Stimulated activated CD4-positive, alpha-beta T cell treated with anti-CD3 and anti-CD28 coated beads, TNF-alpha, amount 100 ng/mL, for 1 hour (primary cell): Measurements from ENCODE around the gene GRK1.
"Not testable (repeated sequence)": the region's sequence is repeated elsewhere in the genome, so short reads cannot be mapped to it uniquely, and the experiment has no call there.

Source experiments
- DNase-seq, 3 donors: peaks; one replicate each; pipeline ENCODE4 v3.0.0-alpha.2; 2020; ENCODE audit warnings: low read depth in 3 of 3, low spot score in 1 of 3

The GRK1 gene

GRCh38 chr13:113666951-113667701 is at the start of gene GRK1:
GRK1 (plus strand) TSS chr13:113667219; CDS start chr13:113667387, 168 bp downstream.
- no peak for DNase-seq

- DNase-seq, result no peak
Observed at GRCh38 chr13:113617961-113618360, 49.1 kb upstream of the GRK1 start.

GRCh38 chr13:113618455-113618854 is 48.6 kb upstream of the GRK1 start:
- no peak for DNase-seq

GRCh38 chr13:113620036-113620796 is 46.8 kb upstream of the GRK1 start:
- no peak for DNase-seq

GRCh38 chr13:113621046-113621445 is 46.0 kb upstream of the GRK1 start:
- no peak for DNase-seq

- not testable (repeated sequence) for DNase-seq
Observed at GRCh38 chr13:113621498-113621897, 45.5 kb upstream of the GRK1 start.

- not testable (repeated sequence) for DNase-seq
Observed at GRCh38 chr13:113621986-113622550, 45.0 kb upstream of the GRK1 start.

GRCh38 chr13:113622791-113623490 is 44.1 kb upstream of the GRK1 start:
- no peak for DNase-seq

- DNase-seq, result no peak
Observed at GRCh38 chr13:113623491-113624234, 43.4 kb upstream of the GRK1 start.

GRCh38 chr13:113624235-113624587 is 42.8 kb upstream of the GRK1 start:
- DNase-seq, result no peak

GRCh38 chr13:113624640-113625304 is 42.2 kb upstream of the GRK1 start:
- DNase-seq, result not testable (repeated sequence)

- DNase-seq, result no peak
Observed at GRCh38 chr13:113625965-113626721, 40.9 kb upstream of the GRK1 start.

- no peak for DNase-seq
Observed at GRCh38 chr13:113627136-113627535, 39.9 kb upstream of the GRK1 start.

GRCh38 chr13:113628291-113629270 is 38.4 kb upstream of the GRK1 start:
- DNase-seq, result no peak

GRCh38 chr13:113629866-113630265 is 37.2 kb upstream of the GRK1 start:
- no peak for DNase-seq

GRCh38 chr13:113630296-113630695 is 36.7 kb upstream of the GRK1 start:
- DNase-seq, result no peak

- DNase-seq, result no peak
Observed at GRCh38 chr13:113630804-113631203, 36.2 kb upstream of the GRK1 start.

GRCh38 chr13:113631341-113632095 is 35.5 kb upstream of the GRK1 start:
- DNase-seq, result no peak
